WTC11 (cell line): ENCODE data around the gene CNN2. TPM values are rescaled to one million over a fixed set of nuclear protein-coding genes. Genes with fewer than 3 reads are reported as not detected.

ENCODE experiments used
- ATF3 ChIP-seq: sonication (generic); formaldehyde crosslinking; conservative IDR thresholded peaks from 2 replicates; pipeline ENCODE4 v1.8.1; 2022; ENCODE audit warnings: mild to moderate bottlenecking, missing genetic modification reagents
- ATF6 ChIP-seq: sonication (generic); formaldehyde crosslinking; IDR thresholded peaks from 2 replicates; pipeline ENCODE4 v1.8.1; 2023; ENCODE audit warnings: mild to moderate bottlenecking, missing genetic modification reagents
- CBFB ChIP-seq: sonication (generic); formaldehyde crosslinking; IDR thresholded peaks from 2 replicates; pipeline ENCODE4 v1.8.1; 2022; ENCODE audit warnings: mild to moderate bottlenecking, low read depth, missing genetic modification reagents
- CDX4 ChIP-seq: fragments of 250-450 bp; sonication (Bioruptor Pico); IDR thresholded peaks from 2 replicates; pipeline ENCODE4 v1.9.0; 2021; ENCODE audit warnings: moderate library complexity, mild to moderate bottlenecking, inconsistent platforms, borderline replicate concordance
- CREM ChIP-seq: sonication (generic); formaldehyde crosslinking; IDR thresholded peaks from 2 replicates; pipeline ENCODE4 v1.8.1; 2022; ENCODE audit warnings: mild to moderate bottlenecking, missing genetic modification reagents, moderate library complexity
- E2F1 ChIP-seq: sonication (generic); formaldehyde crosslinking; IDR thresholded peaks from 2 replicates; pipeline ENCODE4 v1.8.0; 2022; ENCODE audit warnings: mild to moderate bottlenecking, missing genetic modification reagents
- KAT7 ChIP-seq: sonication (generic); formaldehyde crosslinking; IDR thresholded peaks from 2 replicates; pipeline ENCODE4 v1.8.1; 2023; ENCODE audit warnings: missing genetic modification reagents, mild to moderate bottlenecking, borderline replicate concordance
- MAX ChIP-seq: sonication (generic); formaldehyde crosslinking; IDR thresholded peaks from 2 replicates; pipeline ENCODE4 v1.8.0; 2022; ENCODE audit warnings: mild to moderate bottlenecking, missing genetic modification reagents
- NFATC4 ChIP-seq: fragments of 250-450 bp; sonication (Bioruptor Pico); IDR thresholded peaks from 2 replicates; pipeline ENCODE4 v1.9.0; 2021; ENCODE audit warnings: mild to moderate bottlenecking
- NR2C2 ChIP-seq: sonication (generic); formaldehyde crosslinking; IDR thresholded peaks from 2 replicates; pipeline ENCODE4 v1.8.0; 2022; ENCODE audit warnings: mild to moderate bottlenecking, missing genetic modification reagents
- RORB ChIP-seq: fragments of 250-450 bp; sonication (Bioruptor Pico); IDR thresholded peaks from 2 replicates; pipeline ENCODE4 v1.9.0; 2021; ENCODE audit warnings: mild to moderate bottlenecking
- SMAD3 ChIP-seq: sonication (generic); formaldehyde crosslinking; IDR thresholded peaks from 2 replicates; pipeline ENCODE4 v1.8.0; 2022; ENCODE audit warnings: missing genetic modification reagents, mild to moderate bottlenecking, borderline replicate concordance
- SMAD4 ChIP-seq: sonication (generic); formaldehyde crosslinking; IDR thresholded peaks from 2 replicates; pipeline ENCODE4 v1.8.0; 2022; ENCODE audit warnings: mild to moderate bottlenecking, missing genetic modification reagents
- SP1 ChIP-seq: sonication (generic); formaldehyde crosslinking; conservative IDR thresholded peaks from 2 replicates; pipeline ENCODE4 v1.8.1; 2022; ENCODE audit warnings: missing genetic modification reagents
- USF1 ChIP-seq: sonication (generic); formaldehyde crosslinking; IDR thresholded peaks from 2 replicates; pipeline ENCODE4 v1.8.0; 2022; ENCODE audit warnings: mild to moderate bottlenecking, missing genetic modification reagents
- ZNF232 ChIP-seq: sonication (generic); formaldehyde crosslinking; IDR thresholded peaks from 2 replicates; pipeline ENCODE4 v1.8.0; 2022; ENCODE audit warnings: mild to moderate bottlenecking, missing genetic modification reagents
- ZNF263 ChIP-seq: sonication (generic); formaldehyde crosslinking; IDR thresholded peaks from 2 replicates; pipeline ENCODE4 v1.8.1; 2022; ENCODE audit warnings: low read depth, mild to moderate bottlenecking, moderate library complexity, missing genetic modification reagents
- ZNF281 ChIP-seq: sonication (generic); formaldehyde crosslinking; IDR thresholded peaks from 2 replicates; pipeline ENCODE4 v1.8.0; 2023; ENCODE audit warnings: mild to moderate bottlenecking, missing genetic modification reagents
- ZNF396 ChIP-seq: fragments of 250-450 bp; sonication (Bioruptor Pico); IDR thresholded peaks from 2 replicates; pipeline ENCODE4 v1.8.0; 2021; ENCODE audit warnings: mild to moderate bottlenecking, moderate library complexity, borderline replicate concordance
- ZNF423 ChIP-seq: fragments of 250-450 bp; sonication (Bioruptor Pico); IDR thresholded peaks from 2 replicates; pipeline ENCODE4 v2.1.2; 2022; ENCODE audit warnings: mild to moderate bottlenecking, moderate library complexity
- ZNF425 ChIP-seq: fragments of 250-450 bp; sonication (Bioruptor Pico); conservative IDR thresholded peaks from 2 replicates; pipeline ENCODE4 v1.9.0; 2021; ENCODE audit warnings: mild to moderate bottlenecking
- ZNF532 ChIP-seq: fragments of 250-450 bp; sonication (Bioruptor Pico); IDR thresholded peaks from 2 replicates; pipeline ENCODE4 v1.9.0; 2021; ENCODE audit warnings: mild to moderate bottlenecking, borderline replicate concordance
- total RNA-seq: library from RNA; stranded (reverse); gene quantifications from 3 replicates; pipeline ENCODE4 v1.2.3, GENCODE V29; 2021

Gene CNN2
- total RNA-seq, 1 experiment from 2014 or later: 390 TPM

- no peak for TF ChIP-seq ZNF423 (CRISPR knock-in tag)
- no peak for TF ChIP-seq ZNF425 (CRISPR knock-in tag)
- no peak for TF ChIP-seq NFATC4 (CRISPR knock-in tag)
- no peak for TF ChIP-seq E2F1 (CRISPR knock-in tag)
- no peak for TF ChIP-seq ZNF263 (CRISPR knock-in tag)
- no peak for TF ChIP-seq ATF3 (CRISPR knock-in tag)
- TF ChIP-seq ZNF281: no peak
- no peak for TF ChIP-seq ZNF396 (CRISPR knock-in tag)
- peak; percentile 97 for TF ChIP-seq CREM
- 0 out of 2 replicates have a peak, but pooled peaks have one; percentile 23 for TF ChIP-seq KAT7 (CRISPR knock-in tag)
- no peak for TF ChIP-seq RORB (CRISPR knock-in tag)
- no peak for TF ChIP-seq ATF6 (CRISPR knock-in tag)
- TF ChIP-seq CDX4: no peak
- TF ChIP-seq CBFB (CRISPR knock-in tag): peak; percentile 78; the same call in 1 of the 2 replicates
- peak; percentile 90 for TF ChIP-seq MAX
- TF ChIP-seq SMAD3: no peak
- peak; percentile 93 for TF ChIP-seq SP1
- no peak for TF ChIP-seq NR2C2 (CRISPR knock-in tag)
- 0 out of 2 replicates have a peak, but pooled peaks have one; percentile 72 for TF ChIP-seq ZNF232 (CRISPR knock-in tag)
- peak; percentile 48; the same call in 1 of the 2 replicates for TF ChIP-seq USF1 (CRISPR knock-in tag)
- TF ChIP-seq SMAD4 (CRISPR knock-in tag): no peak
- TF ChIP-seq ZNF532 (CRISPR knock-in tag): no peak
These were observed 42.0 kb upstream of the CNN2 start, which contains the start of gene WDR18 (continued) for GRCh38 chr19:984165-984967.
